HL-60/S4 treated with retinoic acid at 250 ng/mL for 4 days and 3 days (cell line): ENCODE measurements around the gene CCDC38.

Source experiments
- in situ Hi-C: fragments of 300-500 bp; cut with MboI; formaldehyde crosslinking; loops from 2 replicates; pipeline ENCODE4 v1.7.0; 2022; ENCODE audit warnings: low sequenced_read_pairs

Gene CCDC38

GRCh38 chr12:95962222-95962621 is 19.8 kb upstream of the CCDC38 start:
- in situ Hi-C loops: no loop called here

DNA sequence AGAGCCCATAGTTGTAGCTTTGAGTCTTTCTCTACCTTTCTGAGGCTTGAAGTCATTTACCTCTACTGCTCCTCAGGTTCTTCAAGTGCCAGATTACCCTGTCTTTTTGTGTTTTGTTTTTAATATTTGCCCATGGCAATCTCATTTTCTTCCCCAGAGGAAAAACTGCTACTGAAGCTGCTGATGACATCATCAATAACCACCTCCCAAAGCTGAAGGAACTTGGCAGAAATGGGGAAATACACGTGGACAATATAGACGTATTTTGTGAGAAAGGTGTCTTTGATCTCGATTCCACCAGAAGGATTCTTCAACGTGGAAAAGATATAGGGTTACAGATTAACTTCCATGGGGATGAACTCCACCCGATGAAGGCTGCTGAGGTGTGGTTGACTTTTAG is 17.8 kb upstream of the CCDC38 start:
- in situ Hi-C loops: no loop called here

DNA sequence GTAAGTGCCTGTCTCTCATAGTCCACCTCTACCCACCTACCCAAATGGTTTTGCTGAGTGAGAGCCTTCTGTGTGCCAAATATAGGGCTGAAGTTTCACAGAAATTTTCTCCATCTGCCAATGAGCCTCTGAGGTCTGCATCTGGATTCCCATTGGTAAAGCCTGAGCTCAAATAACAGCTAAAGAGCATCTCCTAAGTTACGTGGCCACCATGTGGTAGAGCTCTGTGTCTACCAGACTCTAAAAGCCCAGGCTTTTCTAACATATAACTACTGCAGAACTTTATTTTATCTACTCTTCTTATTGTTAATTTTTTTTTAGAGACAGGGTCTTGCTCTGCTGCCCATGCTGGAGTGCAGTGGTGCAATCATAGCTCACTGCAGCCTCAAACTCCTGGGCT is 16.7 kb upstream of the CCDC38 start:
- in situ Hi-C loops: no loop called here

DNA sequence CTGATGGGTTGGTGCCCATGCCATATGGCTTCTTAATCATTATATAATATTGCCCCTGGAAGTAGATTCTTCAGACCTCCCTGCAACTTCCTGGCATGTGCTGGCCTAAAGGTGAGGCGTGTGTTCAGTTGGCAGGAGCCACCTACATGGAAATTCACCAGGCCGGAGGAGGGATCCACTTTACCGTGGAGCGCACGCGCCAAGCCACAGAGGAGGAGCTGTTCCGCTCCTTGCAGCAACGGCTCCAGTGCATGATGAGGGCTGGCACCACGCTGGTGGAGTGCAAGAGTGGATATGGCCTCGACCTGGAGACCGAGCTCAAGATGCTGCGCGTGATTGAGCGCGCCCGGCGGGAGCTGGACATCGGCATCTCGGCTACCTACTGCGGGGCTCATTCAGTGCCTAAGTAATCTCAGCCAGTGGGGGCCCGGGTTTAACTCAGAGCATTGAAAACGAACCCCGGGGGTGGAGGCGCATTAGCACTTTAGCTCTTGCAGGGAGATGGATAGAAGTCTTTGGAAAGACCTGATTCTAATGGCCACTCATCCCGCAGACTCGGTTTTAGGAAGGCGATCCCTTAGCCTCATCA is 14.2 kb upstream of the CCDC38 start:
- in situ Hi-C loops: no loop called here

GRCh38 chr12:95955549-95956159 is 13.2 kb upstream of the CCDC38 start:
- in situ Hi-C loops: no loop called here

- in situ Hi-C loops: no loop called here
Measured at GRCh38 chr12:95953000-95953399, 10.6 kb upstream of the CCDC38 start.

DNA sequence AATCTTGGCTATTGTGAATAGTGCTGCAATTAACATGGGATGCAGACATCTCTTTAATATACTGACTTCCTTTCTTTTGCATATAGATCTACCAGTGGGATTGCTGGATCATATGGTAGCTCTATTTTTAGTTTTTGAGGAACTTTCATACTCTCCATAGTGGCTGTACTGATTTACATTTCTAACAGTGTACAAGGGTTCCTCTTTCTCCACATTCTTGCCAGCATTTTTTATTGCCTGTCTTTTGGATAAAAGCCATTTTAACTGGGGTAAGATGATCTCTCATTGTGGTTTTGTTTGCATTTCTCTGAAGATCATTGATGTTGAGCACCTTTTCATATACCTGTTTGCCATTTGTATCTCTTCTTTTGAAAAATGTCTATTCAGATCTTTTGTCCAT is 9.1 kb upstream of the CCDC38 start:
- in situ Hi-C loops: no loop called here

DNA sequence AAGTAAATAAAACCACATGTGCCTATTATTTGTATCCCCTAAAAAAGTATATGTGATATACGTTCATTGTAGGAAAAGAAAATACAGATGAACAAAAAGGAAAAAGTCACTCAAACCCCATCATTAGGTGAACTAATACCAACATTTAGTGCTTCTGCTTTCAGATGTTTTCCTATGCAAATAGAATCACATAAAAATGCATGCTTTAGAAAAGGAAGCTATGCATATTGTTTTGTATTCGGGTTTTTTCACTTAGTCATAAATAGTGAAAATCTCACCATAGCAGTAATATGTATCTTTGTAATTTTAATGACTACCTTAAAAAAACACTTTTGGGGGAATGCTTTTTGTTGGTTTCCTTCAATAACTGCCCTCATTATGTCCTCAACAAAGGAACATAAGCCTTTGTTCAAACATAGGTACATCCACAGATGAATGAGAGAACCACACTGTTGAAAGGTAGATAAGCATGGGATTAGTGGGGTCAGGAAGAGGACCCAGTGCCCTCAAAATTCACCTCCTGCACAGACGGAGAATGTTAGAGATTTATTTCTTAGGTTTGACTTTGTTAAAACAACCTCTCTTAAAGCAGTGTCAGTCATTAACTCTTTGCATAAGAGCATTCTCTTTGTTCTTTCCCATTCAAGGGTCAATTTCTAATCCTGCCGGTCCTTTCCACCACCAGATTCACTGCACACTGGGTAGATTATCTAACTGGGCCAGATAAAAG is 7.2 kb upstream of the CCDC38 start:
- in situ Hi-C loops: no loop called here

DNA sequence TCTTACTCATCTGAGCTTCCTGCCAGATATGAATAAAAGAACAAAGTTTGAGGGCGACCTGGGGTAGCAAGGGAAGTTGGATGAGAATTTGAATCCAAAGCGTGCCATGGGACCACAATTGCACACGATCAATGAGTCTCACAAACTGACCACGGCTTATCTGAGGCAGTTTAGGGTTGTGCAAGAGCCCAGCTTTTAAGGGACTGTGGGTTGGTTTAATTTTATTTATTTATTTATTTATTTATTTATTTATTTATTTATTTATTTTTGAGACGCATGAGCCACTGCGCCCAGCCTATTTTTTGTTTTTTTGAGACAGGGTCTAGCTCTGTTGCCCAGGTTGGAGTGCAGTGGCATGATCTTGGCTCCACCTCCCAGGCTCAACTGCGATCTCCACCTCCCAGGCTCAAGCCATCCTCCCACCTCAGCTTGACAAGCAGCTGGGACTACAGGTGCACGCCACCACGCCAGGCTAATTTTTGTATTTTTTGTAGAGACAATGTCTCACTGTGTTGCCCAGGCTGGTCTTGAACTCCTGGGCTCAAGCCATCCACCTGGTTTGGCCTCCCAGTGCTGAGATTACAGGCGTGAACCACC is 1.8 kb upstream of the CCDC38 start:
- in situ Hi-C loops: no loop called here

GRCh38 chr12:95943330-95943842 is 972 bp upstream of the CCDC38 start, which contains the start of gene AMDHD1:
TSS of gene AMDHD1 (plus strand) at chr12:95943331. CDS start at chr12:95943399, 68 bp downstream.
- in situ Hi-C loops: no loop called here

- in situ Hi-C loops: no loop called here
Measured at GRCh38 chr12:95942101-95942523, 302 bp downstream of the CCDC38 start.

DNA sequence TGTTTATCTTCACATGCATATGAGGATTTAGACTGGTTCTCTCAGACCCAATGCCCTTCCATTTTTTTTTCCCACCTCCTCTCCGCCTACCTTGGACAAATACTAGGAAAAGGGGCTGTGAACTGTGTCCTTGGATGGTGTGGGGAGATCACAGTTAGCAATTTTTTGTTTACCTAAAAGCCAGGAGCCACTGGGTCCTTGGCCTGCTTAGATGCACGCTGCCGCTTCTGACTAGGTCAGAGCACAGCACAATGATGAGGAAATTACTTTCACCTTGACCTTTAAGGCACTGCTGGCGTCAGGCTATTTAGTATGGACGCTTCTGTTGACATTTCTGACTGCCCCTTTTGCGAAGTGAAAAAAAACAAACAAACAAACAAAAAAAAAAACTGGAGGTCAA is 1.9 kb downstream of the CCDC38 start:
- in situ Hi-C loops: no loop called here

GRCh38 chr12:95922231-95922630 is 20.2 kb downstream of the CCDC38 start:
- in situ Hi-C loops: no loop called here

- in situ Hi-C loops: no loop called here
Measured at GRCh38 chr12:95919110-95919509, 23.3 kb downstream of the CCDC38 start.

- in situ Hi-C loops: no loop called here
Measured at GRCh38 chr12:95918194-95918993, 24.0 kb downstream of the CCDC38 start.

DNA sequence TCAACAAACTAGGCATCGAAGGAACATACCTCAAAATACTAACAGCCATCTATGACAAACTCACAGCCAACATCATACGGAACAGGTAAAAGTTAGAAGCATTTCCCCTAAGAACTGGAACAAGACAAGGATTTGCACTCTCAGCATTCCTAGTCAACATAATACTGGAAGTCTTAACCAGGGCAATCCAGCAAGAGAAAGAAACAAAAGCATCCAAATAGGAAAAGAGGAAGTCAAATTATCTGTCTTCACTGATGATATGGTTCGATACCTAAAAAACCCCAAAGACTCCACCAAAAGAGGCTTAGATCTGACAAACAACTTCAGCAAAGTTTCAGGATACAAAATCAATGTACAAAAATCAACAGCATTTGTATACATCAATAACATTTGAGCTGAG is 32.5 kb downstream of the CCDC38 start:
- in situ Hi-C loops: no loop called here

GRCh38 chr12:95908573-95908972 is 33.8 kb downstream of the CCDC38 start:
- in situ Hi-C loops: no loop called here

DNA sequence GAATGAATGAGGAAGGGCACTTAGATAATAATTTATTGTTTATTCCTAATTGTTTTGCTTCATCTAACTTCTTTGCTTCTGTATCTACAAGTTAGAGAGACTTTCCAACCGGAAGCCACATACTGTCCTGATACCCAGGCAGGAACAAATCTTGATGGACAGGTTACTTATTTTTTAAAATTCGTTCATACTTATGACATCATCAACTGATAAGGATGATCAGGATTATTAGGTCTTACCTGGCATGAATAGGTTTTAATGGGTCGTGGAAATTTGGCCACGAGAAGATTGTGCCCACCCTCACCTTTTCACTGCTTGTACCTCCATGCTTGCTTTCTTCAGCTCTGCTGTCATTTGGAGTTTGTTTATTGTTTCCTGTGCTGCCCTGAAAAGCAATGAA is 44.3 kb downstream of the CCDC38 start:
- in situ Hi-C loops: no loop called here

DNA sequence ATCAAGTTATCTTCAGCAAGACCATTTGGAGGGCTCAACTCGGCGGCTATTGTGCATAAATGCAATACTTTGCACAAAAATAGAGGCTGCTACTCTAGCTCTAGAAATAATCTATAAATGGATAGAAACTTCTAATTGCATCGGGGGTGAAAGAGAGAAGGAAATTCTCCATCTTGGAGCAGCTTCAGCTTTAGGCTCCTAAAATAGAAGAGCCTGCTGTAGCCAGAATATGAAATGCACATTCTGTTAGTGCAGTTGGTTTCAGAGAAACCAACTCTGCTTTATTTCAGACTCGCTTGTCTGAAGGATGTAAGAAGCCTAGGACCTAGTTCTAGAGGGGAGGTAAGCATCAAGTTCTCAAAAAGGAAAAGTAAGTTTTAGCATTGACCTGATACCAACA is 45.6 kb downstream of the CCDC38 start:
- in situ Hi-C loops: no loop called here

- in situ Hi-C loops: no loop called here
Measured at GRCh38 chr12:95890958-95891357, 51.5 kb downstream of the CCDC38 start.

- in situ Hi-C loops: no loop called here
Measured at GRCh38 chr12:95887311-95887710, 55.1 kb downstream of the CCDC38 start.
